ENCODE measurements around the gene LRP11.
"Not testable (repeated sequence)": the region's sequence is repeated elsewhere in the genome, so short reads cannot be mapped to it uniquely, and the experiment has no call there.

LRP11 gene

DNA sequence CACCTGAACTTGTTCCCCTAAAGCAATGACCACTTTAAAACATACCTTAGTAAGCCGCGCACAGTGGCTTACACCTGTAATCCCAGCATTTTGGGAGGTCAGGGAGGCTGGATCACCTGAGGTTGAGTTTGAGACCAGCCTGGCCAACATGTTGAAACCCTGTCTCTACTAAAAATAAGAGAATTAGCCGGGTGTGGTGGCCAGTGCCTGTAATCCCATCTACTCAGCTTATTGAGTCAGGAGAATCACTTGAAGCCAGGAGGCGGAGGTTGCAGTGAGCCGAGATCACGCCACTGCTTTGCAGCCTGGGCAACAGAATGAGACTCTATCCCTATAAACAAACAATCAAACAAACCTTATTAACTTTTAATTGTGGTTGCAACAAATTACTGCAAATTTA, 35.3 kb upstream of the LRP11 start:
- no peak for FAIRE-seq
- no peak for DNase-seq (ENCODE audit: extremely low spot score, insufficient read length, low read depth)

DNA sequence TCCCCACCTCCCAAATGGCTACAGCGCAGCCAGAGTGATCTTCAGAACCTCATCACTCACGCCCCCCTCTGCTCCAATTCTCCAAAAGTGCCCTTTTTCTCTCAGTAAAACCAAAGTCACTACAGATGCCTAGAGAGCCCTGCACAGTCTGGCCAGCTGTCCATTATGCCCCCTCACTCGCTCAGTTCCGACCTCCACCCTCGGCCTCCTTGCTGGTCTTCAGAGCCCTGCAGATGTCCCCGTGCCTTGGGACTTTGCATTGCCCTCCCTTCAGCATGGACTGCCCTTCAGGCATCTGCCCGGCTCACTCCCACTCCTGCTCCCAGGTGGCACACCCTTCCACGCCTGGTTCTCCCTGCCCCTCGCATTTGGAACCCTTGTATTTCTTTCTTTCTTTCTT, 34.8 kb upstream of the LRP11 start:
- FAIRE-seq = no peak
- DNase-seq (ENCODE audit: extremely low spot score, insufficient read length, low read depth) = no peak

DNA sequence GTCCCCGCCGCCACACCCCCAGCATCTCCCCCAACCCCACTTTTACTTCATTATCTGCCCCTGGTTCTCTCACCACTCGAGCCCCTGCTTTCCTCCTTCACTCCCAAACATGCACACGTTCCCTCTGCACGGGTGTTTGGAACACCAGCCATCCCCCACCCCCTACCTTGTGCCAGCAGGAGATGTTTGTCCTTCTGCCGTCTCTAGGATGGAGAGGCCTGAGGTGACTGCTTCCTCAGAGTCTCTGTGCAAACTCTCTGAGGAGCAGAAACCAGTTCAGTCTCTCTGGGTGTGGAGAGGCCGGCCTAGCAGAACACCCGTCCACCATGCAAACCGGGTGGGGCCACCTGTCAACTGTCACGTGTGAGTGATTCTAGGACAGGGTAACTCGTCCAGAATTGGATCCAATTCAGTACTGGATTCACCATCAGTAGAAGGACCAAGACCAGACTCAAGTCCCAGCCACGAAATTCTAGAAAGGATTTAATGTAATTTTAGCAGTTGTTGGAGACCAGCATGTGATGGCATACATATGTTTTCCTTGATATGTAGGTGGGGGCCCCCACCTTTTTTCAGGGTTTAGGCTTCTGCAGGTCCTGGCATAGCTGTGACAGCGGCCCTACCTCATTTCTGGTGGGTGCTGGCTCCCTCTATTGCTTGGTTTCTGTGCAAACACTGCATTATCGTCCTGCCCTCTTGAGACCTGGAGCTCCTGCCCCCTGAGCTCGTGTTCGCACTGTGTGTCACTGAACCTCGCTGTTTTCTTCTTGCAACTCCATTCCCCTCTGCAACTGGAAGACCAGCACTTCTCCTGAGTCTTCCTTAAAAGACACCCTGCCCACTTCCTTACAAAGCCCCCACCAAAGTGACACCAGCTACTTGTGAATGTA, 33.9 kb upstream of the LRP11 start, which contains the start of gene RAET1E:
Gene RAET1E (minus strand): TSS at position 259 of the 890 bp plus-strand sequence. CDS start 7,212 bp downstream, outside the sequence.
- no peak for FAIRE-seq
- DNase-seq (ENCODE audit: extremely low spot score, insufficient read length, low read depth) = no peak

DNA sequence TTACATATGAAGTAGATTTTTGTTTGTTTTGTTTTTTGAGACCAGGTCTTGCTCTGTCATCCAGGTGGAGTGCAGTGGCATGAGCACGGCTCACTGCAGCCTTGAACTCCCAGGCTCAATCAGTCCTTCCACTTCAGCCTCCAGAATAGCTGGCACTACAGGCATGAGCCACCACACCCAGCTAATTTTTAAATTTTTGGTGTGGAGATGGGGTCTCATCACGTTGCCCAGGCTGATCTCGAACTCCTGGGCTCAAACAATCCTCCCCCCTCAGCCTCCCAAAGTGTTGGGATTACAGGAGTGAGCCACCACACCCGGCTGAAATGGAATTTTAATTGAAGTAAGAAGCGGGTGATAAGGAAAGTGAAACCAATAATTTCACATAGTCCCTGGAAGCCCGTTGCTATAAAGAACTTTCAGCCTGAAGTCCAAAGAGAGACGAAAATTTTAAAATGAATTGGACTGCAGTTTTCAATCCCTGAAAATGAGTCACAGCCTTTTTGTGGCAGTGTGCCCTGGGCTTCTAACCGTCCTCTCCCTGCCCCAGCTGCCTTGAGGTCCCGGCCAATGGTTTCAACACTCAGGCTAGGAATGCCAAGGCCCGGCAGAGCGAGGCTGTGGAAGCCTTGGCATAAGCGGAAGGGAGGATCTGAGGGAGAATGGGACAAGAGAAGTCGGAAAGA, 33.0 kb upstream of the LRP11 start:
- FAIRE-seq (no peak), DNase-seq (ENCODE audit: extremely low spot score, insufficient read length, low read depth) (no peak)

DNA sequence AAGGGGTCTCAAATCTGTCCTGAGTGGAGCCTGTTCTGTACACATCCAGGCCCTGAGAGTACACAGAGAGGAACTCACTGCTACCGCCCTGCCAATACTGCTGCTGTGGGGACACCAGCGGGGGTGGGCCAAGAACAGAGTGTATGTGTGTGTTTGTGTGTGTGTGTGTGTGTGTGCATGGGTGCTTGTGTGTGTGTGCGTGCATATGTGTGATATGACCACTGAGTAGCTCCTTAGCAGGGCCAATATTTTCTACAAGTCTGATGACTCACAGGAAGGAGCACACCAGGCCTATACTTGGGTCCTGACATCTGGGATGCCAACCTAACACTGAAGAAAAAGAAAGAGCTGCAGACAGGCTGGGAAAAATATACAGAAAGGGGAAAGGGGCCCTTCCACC, 32.3 kb upstream of the LRP11 start:
- DNase-seq (ENCODE audit: extremely low spot score, insufficient read length, low read depth) (no peak), FAIRE-seq (no peak)

DNA sequence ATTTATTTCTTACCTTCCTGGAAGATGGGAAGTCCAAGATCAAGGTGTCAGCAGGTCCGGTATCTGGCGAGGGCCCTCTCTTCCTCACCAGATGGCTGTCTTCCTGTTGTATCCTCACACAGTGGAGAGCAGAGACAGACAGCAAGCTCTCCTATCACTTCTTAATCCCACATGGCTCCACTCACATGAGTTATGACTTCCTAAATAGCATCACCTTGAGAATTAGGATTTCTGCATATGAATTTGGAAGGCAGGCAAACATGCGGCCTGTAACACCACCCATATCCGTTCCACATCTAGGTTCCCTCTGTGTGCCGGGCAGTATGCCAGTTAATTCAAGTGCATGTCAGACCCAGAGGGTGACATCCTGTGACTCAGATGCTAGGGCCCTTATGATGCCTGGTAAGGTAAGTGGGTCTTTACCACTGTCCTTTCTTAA, 31.7 kb upstream of the LRP11 start:
- FAIRE-seq = no peak
- no peak for DNase-seq (ENCODE audit: extremely low spot score, insufficient read length, low read depth)

DNA sequence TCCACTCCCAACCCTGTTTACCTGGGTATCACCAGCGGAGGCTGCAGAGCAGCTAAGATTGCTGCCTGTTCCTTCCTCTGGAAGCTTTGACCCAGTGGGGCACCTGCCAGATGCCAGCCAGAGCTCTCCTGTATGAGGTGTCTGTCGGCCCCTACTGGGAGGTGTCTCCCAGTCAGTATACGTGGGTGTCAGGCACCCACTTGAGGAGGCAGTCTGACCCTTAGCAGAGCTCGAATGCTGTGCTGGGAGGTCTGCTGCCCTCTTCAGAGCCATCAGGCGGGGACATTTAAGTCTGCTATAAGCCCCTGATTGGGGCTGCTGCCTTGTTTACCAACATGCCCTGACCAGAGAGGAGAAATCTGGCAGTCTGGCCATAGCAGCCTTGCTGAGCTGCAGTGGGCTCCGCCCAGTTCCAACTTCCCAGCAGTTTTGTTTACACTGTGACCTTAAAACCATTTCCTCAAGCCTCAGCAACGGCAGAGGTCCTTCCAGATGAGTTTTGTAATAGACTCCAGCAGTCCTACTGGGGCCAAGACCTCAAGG, 31.0 kb upstream of the LRP11 start:
- DNase-seq (ENCODE audit: extremely low spot score, insufficient read length, low read depth) (no peak), FAIRE-seq (no peak)

DNA sequence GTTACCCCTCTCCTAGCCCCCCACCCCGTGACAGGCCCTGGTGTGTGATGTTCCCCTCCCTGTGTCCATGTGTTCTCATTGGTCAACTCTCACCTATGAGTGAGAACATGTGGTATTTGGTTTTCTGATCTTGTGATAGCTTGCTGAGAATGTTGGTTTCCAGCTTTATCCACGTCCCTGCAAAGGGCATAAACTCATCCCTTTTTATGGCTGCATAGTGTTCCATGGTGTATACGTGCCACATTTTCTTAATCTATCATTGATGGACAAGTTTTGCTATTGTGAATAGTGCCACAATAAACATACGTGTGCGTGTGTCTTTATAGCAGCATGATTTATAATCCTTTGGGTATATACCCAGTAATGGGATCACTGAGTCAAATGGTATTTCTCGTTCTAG, 27.7 kb upstream of the LRP11 start:
- not testable (repeated sequence) for FAIRE-seq; DNase-seq (ENCODE audit: extremely low spot score, insufficient read length, low read depth)

DNA sequence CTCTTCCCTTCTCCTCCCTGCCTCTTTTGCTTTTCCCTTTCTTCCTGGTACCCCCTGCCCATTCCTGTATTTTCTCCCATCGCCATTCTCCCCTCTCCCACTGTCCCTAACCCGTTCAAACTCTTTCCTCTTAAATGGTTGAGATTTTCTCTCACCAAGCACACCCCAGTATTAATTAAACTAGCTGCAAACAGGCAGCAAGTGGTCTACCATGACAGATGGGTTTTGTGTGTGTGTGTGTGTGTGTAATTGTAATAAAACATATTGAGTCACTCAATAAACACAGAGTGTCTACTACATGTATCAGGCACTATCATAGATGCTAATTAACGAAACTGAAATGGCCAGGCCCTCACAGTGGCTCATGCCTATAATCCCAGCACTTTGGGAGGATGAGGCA, 27.1 kb upstream of the LRP11 start:
- no peak for FAIRE-seq
- no peak for DNase-seq (ENCODE audit: extremely low spot score, insufficient read length, low read depth)

DNA sequence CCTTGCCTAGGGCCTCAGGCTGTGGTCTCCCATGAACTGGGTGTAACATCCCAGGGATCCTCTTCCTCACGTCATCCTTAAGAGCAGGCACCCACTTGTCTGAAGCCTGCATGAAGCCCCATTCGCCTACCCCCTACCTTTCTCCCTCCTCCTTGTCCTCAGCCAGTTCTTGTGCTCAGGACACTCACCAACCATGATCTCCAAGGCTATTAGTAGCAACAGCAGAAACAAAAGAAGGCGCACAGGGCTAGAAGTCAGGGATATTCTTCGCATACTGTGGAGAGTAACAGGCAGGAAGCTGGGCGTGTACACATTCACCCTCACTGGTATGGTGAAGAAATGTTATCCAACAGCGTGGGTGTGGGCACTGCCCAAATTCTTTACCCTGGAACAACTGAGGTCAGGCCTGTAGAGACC, 26.5 kb upstream of the LRP11 start:
- FAIRE-seq = no peak
- DNase-seq (ENCODE audit: extremely low spot score, insufficient read length, low read depth) = no peak

DNA sequence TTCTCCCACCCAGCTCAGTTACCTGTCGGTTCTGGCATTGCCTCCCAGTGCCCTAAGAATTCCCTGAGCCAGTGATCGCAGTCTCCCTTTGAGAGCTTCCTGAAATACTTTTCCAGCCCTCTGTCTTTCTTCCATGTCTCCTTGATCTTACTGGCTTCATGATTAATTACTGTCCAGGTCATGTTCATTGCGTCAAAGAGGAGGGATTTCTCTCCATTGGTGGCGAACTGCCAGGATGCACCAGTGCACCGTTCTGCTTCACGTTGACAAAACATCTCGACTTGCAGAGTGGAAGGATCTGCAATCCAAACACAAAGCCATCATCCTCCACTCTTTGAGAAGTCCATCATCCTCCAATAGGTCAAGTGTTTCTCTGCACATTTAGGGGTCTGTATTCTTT, 25.2 kb upstream of the LRP11 start:
- no peak for DNase-seq (ENCODE audit: extremely low spot score, insufficient read length, low read depth)
- FAIRE-seq = no peak

DNA sequence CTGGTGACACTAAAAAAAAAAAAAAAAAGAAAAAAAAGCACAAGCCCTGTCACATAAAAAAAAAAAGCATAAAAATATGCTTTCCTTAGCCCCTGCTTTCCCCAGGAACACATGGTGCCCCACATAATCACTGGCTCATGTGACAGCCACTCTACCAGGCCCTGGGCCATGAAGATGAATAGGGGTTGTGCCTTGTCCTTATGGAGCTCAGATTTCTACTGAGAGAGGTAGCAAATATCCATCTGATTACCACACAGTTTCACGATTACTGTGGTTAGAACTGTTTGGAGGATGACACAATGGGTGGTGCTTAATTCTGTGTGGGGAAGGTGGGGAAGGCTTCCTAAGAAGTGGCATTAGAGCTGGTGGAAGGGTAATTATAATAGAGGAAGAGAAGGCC, 24.5 kb upstream of the LRP11 start:
- no peak for DNase-seq (ENCODE audit: extremely low spot score, insufficient read length, low read depth)

DNA sequence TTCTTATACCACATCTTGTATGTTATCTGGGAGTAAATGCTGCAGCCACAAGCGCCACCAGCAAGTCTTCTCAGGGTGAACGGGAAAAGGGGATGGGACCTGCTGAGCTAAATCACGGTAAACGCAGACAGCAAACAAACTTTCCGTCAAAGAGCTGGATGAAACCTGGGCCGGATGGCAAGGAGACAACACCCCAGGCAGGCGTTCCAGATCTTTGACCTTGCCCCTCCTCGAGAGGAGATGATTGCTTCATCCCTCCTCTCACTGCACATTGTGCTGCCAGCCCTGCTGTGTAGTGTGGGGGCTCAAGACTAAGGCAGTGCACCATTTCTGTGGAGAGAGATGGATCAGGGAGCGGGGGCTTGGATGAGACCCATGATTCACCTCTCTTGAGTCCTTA, 23.9 kb upstream of the LRP11 start:
- FAIRE-seq (no peak), DNase-seq (ENCODE audit: extremely low spot score, insufficient read length, low read depth) (no peak)

More for the DNA sequence above, 24.5 kb upstream of the LRP11 start:
- no peak for FAIRE-seq

DNA sequence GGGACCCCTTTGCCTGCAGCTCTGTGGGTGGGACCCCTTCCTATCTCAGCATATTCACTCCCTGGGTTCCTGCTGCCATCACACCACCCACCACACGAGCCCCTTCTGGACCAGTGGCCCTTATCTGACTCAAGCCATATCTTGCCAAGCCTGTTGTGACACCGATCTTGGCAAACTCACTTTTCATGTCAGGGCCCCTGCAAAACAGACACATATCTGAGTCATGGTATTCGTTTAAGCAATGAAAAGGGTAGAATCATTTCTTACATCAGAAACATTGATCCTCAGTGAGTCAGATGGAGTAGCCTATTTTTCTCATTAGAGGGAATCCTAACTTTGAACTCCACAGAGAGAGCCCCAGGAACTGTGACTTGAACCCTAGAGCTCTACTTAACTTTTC, 23.2 kb upstream of the LRP11 start:
- no peak for FAIRE-seq

DNA sequence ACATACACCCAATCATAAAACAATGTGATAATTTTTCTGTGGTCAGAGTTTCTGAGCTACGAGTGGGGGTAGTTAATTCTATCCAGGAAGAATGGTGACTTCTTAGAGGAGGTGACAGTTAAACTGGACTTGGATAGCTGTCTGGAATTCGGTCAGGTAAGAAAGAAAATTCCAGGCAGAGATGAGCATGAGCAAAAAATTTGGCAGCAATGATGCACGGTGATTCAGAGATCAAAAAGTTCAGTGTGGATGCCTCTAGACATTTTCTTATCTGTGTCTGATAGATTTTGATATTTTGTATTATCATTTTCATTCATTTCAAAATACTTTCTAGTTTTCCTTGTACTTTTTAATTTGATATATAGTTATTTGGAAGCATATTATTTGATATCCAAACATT, 21.7 kb upstream of the LRP11 start:
- FAIRE-seq (no peak), DNase-seq (ENCODE audit: extremely low spot score, insufficient read length, low read depth) (no peak)

More for the DNA sequence above, 23.2 kb upstream of the LRP11 start:
- DNase-seq (ENCODE audit: extremely low spot score, insufficient read length, low read depth) = no peak

DNA sequence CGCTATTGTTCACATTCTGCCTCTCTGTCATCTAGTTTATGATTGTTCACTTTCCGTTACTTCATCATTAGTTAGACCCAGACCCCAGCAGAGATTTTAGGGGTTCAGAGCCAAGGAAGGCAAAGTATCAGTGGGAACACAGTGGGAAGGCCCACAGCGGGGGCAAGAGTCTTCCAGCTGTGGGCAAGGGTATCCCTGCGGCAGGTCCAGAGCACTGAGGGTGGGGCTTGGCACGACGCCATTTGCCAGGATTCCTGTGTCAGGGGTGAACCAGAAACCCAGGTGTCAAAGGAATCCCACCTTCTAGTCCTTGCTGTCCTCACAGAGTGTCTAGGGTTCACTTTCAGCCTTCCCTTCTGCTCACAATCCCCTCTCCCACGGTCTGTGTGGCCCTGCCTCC, 20.5 kb upstream of the LRP11 start:
- no peak for DNase-seq (ENCODE audit: extremely low spot score, insufficient read length, low read depth)
- no peak for FAIRE-seq

DNA sequence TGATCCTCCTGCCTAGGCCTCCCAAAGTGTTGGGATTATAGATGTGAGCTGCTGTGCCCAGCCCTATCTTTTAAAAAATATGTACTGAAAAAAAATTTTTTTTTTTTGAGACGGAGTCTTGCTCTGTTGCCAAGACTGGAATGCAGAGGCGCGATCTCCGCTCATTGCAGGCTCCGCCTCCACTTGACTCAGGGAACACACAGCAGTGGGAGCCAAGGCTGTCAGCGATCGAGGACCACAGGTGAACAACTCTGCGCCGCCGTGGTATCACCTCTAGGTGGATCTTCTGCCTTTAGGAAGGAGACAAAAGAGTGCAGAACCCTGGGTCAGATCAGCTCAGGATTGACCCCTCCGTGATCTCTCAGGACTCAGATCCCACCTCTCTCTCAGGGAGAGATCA, 20.1 kb upstream of the LRP11 start:
- FAIRE-seq (no peak), DNase-seq (ENCODE audit: extremely low spot score, insufficient read length, low read depth) (no peak)

DNA sequence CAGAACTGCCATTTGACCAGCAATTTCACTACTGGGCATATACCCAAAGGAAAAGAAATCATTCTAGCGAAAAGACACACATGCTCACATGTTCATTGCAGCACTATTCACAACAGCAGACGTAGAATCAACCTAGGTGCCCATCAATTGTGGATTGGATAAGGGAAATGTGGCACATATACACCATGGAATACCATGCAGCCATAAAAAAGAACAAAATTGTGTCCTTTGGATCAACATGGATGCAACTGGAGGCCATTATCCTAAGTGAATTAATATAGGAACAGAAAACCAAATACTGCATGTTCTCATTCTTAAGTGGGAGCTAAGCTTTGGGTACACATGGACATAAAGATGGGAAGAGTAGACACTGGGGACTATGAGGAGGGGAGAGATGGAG, 17.7 kb upstream of the LRP11 start:
- FAIRE-seq (no peak), DNase-seq (ENCODE audit: extremely low spot score, insufficient read length, low read depth) (no peak)

DNA sequence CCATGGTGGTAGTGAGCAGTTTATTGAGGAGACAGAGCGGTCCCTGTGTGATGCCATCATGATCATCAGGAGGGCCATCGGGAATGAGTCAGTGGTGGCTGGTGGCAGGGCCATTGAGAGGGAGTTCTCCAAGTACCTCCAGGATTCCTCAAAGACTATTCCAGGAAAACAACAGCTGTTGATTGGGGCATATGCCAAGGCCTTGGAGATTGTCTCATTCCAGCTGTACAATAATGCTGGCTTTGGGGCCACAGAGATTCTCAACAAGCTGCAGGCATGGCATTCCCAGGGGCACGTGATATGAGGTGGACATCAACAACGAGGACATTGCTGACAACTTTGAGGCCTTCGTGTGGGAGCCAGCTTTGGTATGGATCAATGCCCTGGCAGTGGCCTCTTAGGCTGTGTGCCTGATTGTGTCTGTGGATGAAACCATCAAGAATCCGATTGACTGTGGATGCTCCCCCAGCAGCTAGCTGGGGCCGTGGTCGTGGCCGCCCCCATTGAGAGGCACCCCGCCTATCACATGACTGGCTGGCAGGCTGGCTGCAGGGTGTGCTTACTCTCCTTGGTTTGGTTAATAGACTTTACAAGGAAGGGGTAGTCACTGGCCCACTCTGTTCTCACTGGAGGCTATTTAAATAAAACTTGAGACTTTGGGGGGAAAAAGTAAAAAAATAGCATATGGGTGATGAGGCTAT, 17.1 kb upstream of the LRP11 start:
- no peak for FAIRE-seq
- DNase-seq (ENCODE audit: extremely low spot score, insufficient read length, low read depth) = no peak

DNA sequence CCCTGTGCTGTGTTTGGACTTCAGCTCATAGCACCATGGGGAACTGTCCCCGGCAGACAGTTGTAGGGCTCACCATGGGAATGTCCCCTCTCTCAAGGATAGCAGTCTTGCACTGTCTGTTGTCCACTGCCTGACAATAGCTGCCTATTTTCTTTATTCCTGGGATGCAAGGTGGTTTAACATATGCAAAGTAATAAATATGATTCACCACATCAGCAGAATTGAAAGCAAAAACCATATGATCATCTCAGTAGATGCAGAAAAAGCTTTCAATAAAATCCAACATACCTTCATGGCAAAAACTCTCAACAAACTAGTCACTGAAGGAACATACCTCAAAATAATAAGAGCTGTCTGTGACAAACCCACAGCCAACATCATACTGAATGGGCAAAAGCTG, 13.5 kb upstream of the LRP11 start:
- DNase-seq (ENCODE audit: extremely low spot score, insufficient read length, low read depth) = no peak
- no peak for FAIRE-seq
